DND-41 (cell line): ENCODE results near the gene TMPRSS6.

Experiments used
- ATAC-seq: fragments of 200-7000 bp; cut with Tn5 transposase; 3 replicates; pipeline ENCODE4 v1.9.1; 2021; ENCODE audit warnings: low read depth; ENCODE audit not compliant: insufficient read depth
- DNase-seq: peaks from one replicate; pipeline ENCODE4 v3.0.0-alpha.2; 2020
- H2AFZ ChIP-seq: 2 replicates; pipeline ENCODE4 v1.6.0; 2012; ENCODE audit warnings: low read depth, low read length
- H3K27ac ChIP-seq: 2 replicates; pipeline ENCODE4 v1.5.1; 2012; ENCODE audit warnings: low read length, inconsistent platforms
- H3K27me3 ChIP-seq: fragments of 200-600 bp; sonication (generic); 2 replicates; pipeline ENCODE4 v1.6.0; 2012; ENCODE audit warnings: low read length, mild to moderate bottlenecking, inconsistent platforms; ENCODE audit not compliant: insufficient read depth, poor library complexity
- H3K36me3 ChIP-seq: 2 replicates; pipeline ENCODE4 v1.5.1; 2012; ENCODE audit warnings: low read length, inconsistent platforms; ENCODE audit not compliant: insufficient read depth
- H3K4me1 ChIP-seq: 2 replicates; pipeline ENCODE4 v1.5.1; 2012; ENCODE audit warnings: mild to moderate bottlenecking, low read length; ENCODE audit not compliant: insufficient read depth
- H3K4me2 ChIP-seq: 2 replicates; pipeline ENCODE4 v1.6.0; 2012; ENCODE audit warnings: mild to moderate bottlenecking, moderate library complexity, low read length, inconsistent platforms; ENCODE audit not compliant: insufficient read depth
- H3K4me3 ChIP-seq, 2 experiments: fragments of 200-600 bp in 1 of 2; shearing (Covaris generic) in 1 of 2; 2 replicates each; pipeline ENCODE4 v1.5.1; 2012 to 2016; ENCODE audit warnings: inconsistent platforms in 2 of 2, low read length in 2 of 2, mild to moderate bottlenecking in 2 of 2, low read depth in 1 of 2, moderate library complexity in 1 of 2
- H3K79me2 ChIP-seq: 2 replicates; pipeline ENCODE4 v1.6.0; 2012; ENCODE audit warnings: low read length, inconsistent platforms; ENCODE audit not compliant: insufficient read depth
- H3K9ac ChIP-seq: 2 replicates; pipeline ENCODE4 v1.6.0; 2012; ENCODE audit warnings: low read depth, mild to moderate bottlenecking, inconsistent platforms, low read length, moderate library complexity
- H3K9me3 ChIP-seq: 2 replicates; pipeline ENCODE4 v1.5.1; 2012; ENCODE audit warnings: low read length, moderate library complexity, mild to moderate bottlenecking, inconsistent platforms; ENCODE audit not compliant: insufficient read depth, severe bottlenecking
- H4K20me1 ChIP-seq: 2 replicates; pipeline ENCODE4 v1.6.0; 2012; ENCODE audit warnings: low read length; ENCODE audit not compliant: insufficient read depth
- EZH2 ChIP-seq: IDR thresholded peaks from 3 replicates; pipeline ENCODE4 v1.6.1; 2012; ENCODE audit warnings: borderline replicate concordance, low read depth, mild to moderate bottlenecking, moderate library complexity, low read length, inconsistent platforms; ENCODE audit not compliant: severe bottlenecking
- TF ChIP-seq, protein P1 (sequence below): IDR thresholded peaks from 2 replicates; pipeline ENCODE4 v1.5.1; 2012; ENCODE audit warnings: borderline replicate concordance, low read length, moderate library complexity, mild to moderate bottlenecking; ENCODE audit not compliant: poor library complexity, severe bottlenecking; ENCODE audit errors: extremely low read depth

Gene TMPRSS6

DNA sequence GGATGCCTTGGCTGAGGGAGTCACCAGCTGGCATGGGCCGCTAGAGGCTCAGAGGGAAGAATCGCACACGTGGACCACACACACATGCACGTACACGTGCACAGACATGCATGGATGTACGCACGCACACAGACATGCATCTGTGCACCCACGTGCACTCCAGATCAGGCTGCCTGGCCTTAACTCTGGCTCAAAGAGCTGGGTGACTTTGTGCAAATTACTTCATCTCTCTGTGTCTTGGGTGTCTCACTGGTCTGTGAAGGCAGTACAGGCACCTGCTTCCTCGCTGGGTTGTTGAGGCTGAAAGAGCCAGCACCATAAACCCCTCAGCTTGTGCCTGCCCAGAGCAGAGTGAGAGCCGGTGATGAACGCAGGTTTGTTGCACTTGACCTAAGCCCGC is 28.7 kb downstream of the TMPRSS6 start:
- H3K36me3 ChIP-seq = no peaks in the 10 kb centered on the region
- no peak for DNase-seq
- H3K9me3 ChIP-seq = no peaks in the 10 kb centered on the region
- ATAC-seq = no peak
- H3K4me2 ChIP-seq = no peak overlapping the region
- no peaks in the 10 kb centered on the region for H3K79me2 ChIP-seq
- no peak overlapping the region for H3K9ac ChIP-seq
- H3K27me3 ChIP-seq = peaks cover 8% of the 10 kb centered on the region
- TF ChIP-seq EZH2 = no peak
- TF ChIP-seq, protein P1, sequence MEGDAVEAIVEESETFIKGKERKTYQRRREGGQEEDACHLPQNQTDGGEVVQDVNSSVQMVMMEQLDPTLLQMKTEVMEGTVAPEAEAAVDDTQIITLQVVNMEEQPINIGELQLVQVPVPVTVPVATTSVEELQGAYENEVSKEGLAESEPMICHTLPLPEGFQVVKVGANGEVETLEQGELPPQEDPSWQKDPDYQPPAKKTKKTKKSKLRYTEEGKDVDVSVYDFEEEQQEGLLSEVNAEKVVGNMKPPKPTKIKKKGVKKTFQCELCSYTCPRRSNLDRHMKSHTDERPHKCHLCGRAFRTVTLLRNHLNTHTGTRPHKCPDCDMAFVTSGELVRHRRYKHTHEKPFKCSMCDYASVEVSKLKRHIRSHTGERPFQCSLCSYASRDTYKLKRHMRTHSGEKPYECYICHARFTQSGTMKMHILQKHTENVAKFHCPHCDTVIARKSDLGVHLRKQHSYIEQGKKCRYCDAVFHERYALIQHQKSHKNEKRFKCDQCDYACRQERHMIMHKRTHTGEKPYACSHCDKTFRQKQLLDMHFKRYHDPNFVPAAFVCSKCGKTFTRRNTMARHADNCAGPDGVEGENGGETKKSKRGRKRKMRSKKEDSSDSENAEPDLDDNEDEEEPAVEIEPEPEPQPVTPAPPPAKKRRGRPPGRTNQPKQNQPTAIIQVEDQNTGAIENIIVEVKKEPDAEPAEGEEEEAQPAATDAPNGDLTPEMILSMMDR = no peak
- no peaks in the 10 kb centered on the region for H4K20me1 ChIP-seq
- no peak overlapping the region for H3K4me3 ChIP-seq
- H2AFZ ChIP-seq = no peak overlapping the region
- H3K27ac ChIP-seq = no peak overlapping the region
- peaks cover 5% of the 10 kb centered on the region for H3K4me1 ChIP-seq

DNA sequence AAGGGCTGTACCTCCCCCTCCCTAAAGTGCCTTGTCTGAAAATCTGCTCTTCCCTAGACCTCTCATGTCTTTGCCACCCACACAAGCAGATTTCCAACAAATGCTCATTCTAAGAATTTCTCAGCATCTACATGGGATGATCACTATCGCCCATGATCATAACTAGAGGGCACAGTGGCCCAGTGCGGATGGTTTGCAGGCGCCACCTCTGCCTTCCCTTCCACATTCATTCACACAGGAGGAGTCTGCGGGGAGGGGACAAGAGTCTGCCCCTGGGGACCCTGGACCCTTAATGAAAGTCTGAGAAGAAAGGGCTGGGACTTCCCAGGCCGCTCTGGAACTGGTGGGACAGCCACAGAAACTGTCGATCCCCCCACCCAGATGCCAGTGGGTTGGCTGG is 29.1 kb downstream of the TMPRSS6 start:
- Histone ChIP-seq H4K20me1 (no peaks in the 10 kb centered on the region), H3K9me3 (no peaks in the 10 kb centered on the region), H3K4me2 (no peak overlapping the region), H3K4me3 (no peak overlapping the region), H3K27me3 (peaks cover 8% of the 10 kb centered on the region), H3K9ac (no peak overlapping the region), H3K79me2 (no peaks in the 10 kb centered on the region), H3K36me3 (no peaks in the 10 kb centered on the region), H3K27ac (no peak overlapping the region), H3K4me1 (peaks cover 5% of the 10 kb centered on the region), H2AFZ (no peak overlapping the region)
- no peak for TF ChIP-seq EZH2
- TF ChIP-seq, protein P1 = no peak
- DNase-seq (no peak), ATAC-seq (no peak)

DNA sequence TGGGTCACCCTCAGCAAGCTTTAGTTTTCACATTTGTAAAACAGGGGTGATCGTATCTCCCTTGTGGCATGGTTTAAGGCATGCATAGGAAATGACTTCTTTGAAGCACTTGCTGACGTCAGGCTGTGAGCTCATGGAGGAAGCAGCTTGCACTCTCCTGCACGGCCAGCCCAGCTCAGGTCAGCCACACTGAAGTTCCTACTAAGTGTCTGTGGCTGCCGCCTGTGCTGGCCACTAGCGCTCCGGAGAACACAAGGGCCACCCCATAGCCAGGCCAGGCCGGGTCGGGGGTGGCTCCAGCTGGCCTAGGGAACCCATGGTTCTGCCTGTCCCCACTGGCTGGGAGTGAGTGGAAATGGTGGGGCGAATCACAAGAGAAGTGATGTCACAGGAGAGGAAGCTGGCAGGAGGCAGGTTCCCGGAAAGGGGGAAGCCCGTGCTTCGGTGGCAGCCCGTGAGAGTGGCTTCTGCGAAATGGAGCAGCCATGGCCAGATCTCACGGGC is 29.8 kb downstream of the TMPRSS6 start:
- H3K79me2 ChIP-seq = no peaks in the 10 kb centered on the region
- no peak overlapping the region for H2AFZ ChIP-seq
- DNase-seq (no peak), ATAC-seq (peak; percentile 23; the same call in 1 of the 3 replicates)
- no peaks in the 10 kb centered on the region for H4K20me1 ChIP-seq
- H3K9me3 ChIP-seq = no peaks in the 10 kb centered on the region
- H3K36me3 ChIP-seq = no peaks in the 10 kb centered on the region
- no peak overlapping the region for H3K27ac ChIP-seq
- peaks cover 5% of the 10 kb centered on the region for H3K4me1 ChIP-seq
- H3K27me3 ChIP-seq = peaks cover 8% of the 10 kb centered on the region
- H3K4me2 ChIP-seq = no peak overlapping the region
- H3K4me3 ChIP-seq = no peak overlapping the region
- no peak overlapping the region for H3K9ac ChIP-seq
- no peak for TF ChIP-seq EZH2

DNA sequence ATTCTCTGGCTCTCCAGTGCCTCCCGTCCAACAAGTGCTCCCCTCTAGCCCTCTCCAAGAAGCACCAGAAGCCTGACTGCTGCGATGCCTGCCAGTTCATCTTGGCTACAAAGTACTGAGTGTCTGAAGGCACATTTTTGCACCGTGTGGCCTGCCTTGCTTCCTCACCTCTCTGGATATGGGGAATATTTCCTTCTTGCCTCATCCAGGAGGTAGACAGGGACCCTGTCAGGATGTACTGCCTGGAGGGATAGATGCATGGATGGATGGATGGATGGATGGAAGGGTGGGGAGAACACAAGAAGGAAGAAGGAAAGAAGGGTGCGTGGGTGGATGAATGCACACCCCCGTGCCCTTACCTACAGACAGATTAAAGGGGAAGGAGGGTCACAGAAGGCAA is 30.4 kb downstream of the TMPRSS6 start:
- no peak overlapping the region for H3K4me2 ChIP-seq
- no peak overlapping the region for H3K9ac ChIP-seq
- no peaks in the 10 kb centered on the region for H3K36me3 ChIP-seq
- no peaks in the 10 kb centered on the region for H3K79me2 ChIP-seq
- peaks cover 8% of the 10 kb centered on the region for H3K27me3 ChIP-seq
- H3K9me3 ChIP-seq = no peaks in the 10 kb centered on the region
- H4K20me1 ChIP-seq = no peaks in the 10 kb centered on the region
- DNase-seq (no peak), ATAC-seq (no peak)
- H3K4me3 ChIP-seq = no peak overlapping the region
- H2AFZ ChIP-seq = no peak overlapping the region
- H3K27ac ChIP-seq = no peak overlapping the region
- TF ChIP-seq, protein P1 = no peak
- TF ChIP-seq EZH2 = no peak
- peaks cover 5% of the 10 kb centered on the region for H3K4me1 ChIP-seq
